ENCODE data around the gene S100A13. TPM values are rescaled to one million over a fixed set of nuclear protein-coding genes. Genes with fewer than 3 reads are reported as not detected.
"Not testable (repeated sequence)": the region's sequence is repeated elsewhere in the genome, so short reads cannot be mapped to it uniquely, and the experiment has no call there.

S100A13 gene
- polyA plus RNA-seq, 4 donors = 50.1 to 132 (median 83.1) TPM

GRCh38 chr1:153643100-153643499, 15.8 kb upstream of the S100A13 start:
- WGBS, 3 donors = 90 to 94% (median 92%) methylated on average over 11 of the region's 11 CpGs
- peaks cover 18 to 60% (median 26%) of the 10 kb centered on the region in 3 donors for H3K36me3 ChIP-seq (ENCODE audit: control insufficient read depth in 3 of 3, insufficient read depth in 2 of 3, low read depth in 1 of 3, low read length in 3 of 3)
- no peak overlapping the region for H3K27ac ChIP-seq (ENCODE audit: low read depth in 1 of 3, low read length in 2 of 3)
- no peak for DNase-seq
- no peaks in the 10 kb centered on the region for H3K27me3 ChIP-seq (ENCODE audit: control insufficient read depth in 3 of 3, insufficient read depth in 3 of 3, low read length in 3 of 3)
- H3K4me1 ChIP-seq (ENCODE audit: control insufficient read depth in 3 of 3, insufficient read depth in 2 of 3, low read depth in 1 of 3, low read length in 2 of 3) = peaks cover 0 to 10% (median 0%) of the 10 kb centered on the region in 3 donors
- no peak for FAIRE-seq
- H3K4me3 ChIP-seq (ENCODE audit: low read depth in 1 of 3, low read length in 3 of 3) = no peak overlapping the region
- H3K9me3 ChIP-seq (ENCODE audit: control insufficient read depth in 2 of 2, insufficient read depth in 1 of 2, low read depth in 1 of 2, low read length in 1 of 2) = no peaks in the 10 kb centered on the region

- H3K9me3 ChIP-seq (ENCODE audit: control insufficient read depth in 2 of 2, insufficient read depth in 1 of 2, low read depth in 1 of 2, low read length in 1 of 2) = no peaks in the 10 kb centered on the region
- H3K4me1 ChIP-seq (ENCODE audit: control insufficient read depth in 3 of 3, insufficient read depth in 2 of 3, low read depth in 1 of 3, low read length in 2 of 3) = peaks cover 0 to 16% (median 0%) of the 10 kb centered on the region in 3 donors
- H3K27ac ChIP-seq (ENCODE audit: low read depth in 1 of 3, low read length in 2 of 3) = no peak overlapping the region
- H3K36me3 ChIP-seq (ENCODE audit: control insufficient read depth in 3 of 3, insufficient read depth in 2 of 3, low read depth in 1 of 3, low read length in 3 of 3) = peaks cover 20 to 58% (median 26%) of the 10 kb centered on the region in 3 donors
- DNase-seq (no peak), FAIRE-seq (no peak)
- 86 to 91% (median 88%) methylated on average over 11 of the region's 11 CpGs for WGBS, 3 donors
- H3K27me3 ChIP-seq (ENCODE audit: control insufficient read depth in 3 of 3, insufficient read depth in 3 of 3, low read length in 3 of 3) = no peaks in the 10 kb centered on the region
- no peak overlapping the region for H3K4me3 ChIP-seq (ENCODE audit: low read depth in 1 of 3, low read length in 3 of 3)
Measured at GRCh38 chr1:153642161-153642560, 14.9 kb upstream of the S100A13 start.

GRCh38 chr1:153640861-153641260, 13.6 kb upstream of the S100A13 start:
- no peaks in the 10 kb centered on the region for H3K9me3 ChIP-seq (ENCODE audit: control insufficient read depth in 2 of 2, insufficient read depth in 1 of 2, low read depth in 1 of 2, low read length in 1 of 2)
- H3K27me3 ChIP-seq (ENCODE audit: control insufficient read depth in 3 of 3, insufficient read depth in 3 of 3, low read length in 3 of 3) = no peaks in the 10 kb centered on the region
- DNase-seq (no peak), FAIRE-seq (no peak)
- H3K27ac ChIP-seq (ENCODE audit: low read depth in 1 of 3, low read length in 2 of 3) = no peak overlapping the region
- H3K4me1 ChIP-seq (ENCODE audit: control insufficient read depth in 3 of 3, insufficient read depth in 2 of 3, low read depth in 1 of 3, low read length in 2 of 3) = peaks cover 2 to 24% (median 3%) of the 10 kb centered on the region in 3 donors
- no peak overlapping the region for H3K4me3 ChIP-seq (ENCODE audit: low read depth in 1 of 3, low read length in 3 of 3)
- peaks cover 20 to 60% (median 35%) of the 10 kb centered on the region in 3 donors for H3K36me3 ChIP-seq (ENCODE audit: control insufficient read depth in 3 of 3, insufficient read depth in 2 of 3, low read depth in 1 of 3, low read length in 3 of 3)
- 77 to 78% (median 78%) methylated on average over 6 of the region's 6 CpGs for WGBS, 3 donors

- H3K27me3 ChIP-seq (ENCODE audit: control insufficient read depth in 3 of 3, insufficient read depth in 3 of 3, low read length in 3 of 3); FAIRE-seq; H3K4me3 ChIP-seq (ENCODE audit: low read depth in 1 of 3, low read length in 3 of 3); DNase-seq; H3K27ac ChIP-seq (ENCODE audit: low read depth in 1 of 3, low read length in 2 of 3); H3K9me3 ChIP-seq (ENCODE audit: control insufficient read depth in 2 of 2, insufficient read depth in 1 of 2, low read depth in 1 of 2, low read length in 1 of 2): not testable (repeated sequence)
- Histone ChIP-seq H3K36me3 (ENCODE audit: control insufficient read depth in 3 of 3, insufficient read depth in 2 of 3, low read depth in 1 of 3, low read length in 3 of 3) (peaks cover 20 to 65% (median 29%) of the 10 kb centered on the region in 3 donors), H3K4me1 (ENCODE audit: control insufficient read depth in 3 of 3, insufficient read depth in 2 of 3, low read depth in 1 of 3, low read length in 2 of 3) (peaks cover 3 to 27% (median 4%) of the 10 kb centered on the region in 3 donors)
- WGBS, 3 donors = 97 to 98% (median 98%) methylated on average over 5 of the region's 5 CpGs
Measured at GRCh38 chr1:153640213-153640612, 12.9 kb upstream of the S100A13 start.

- Histone ChIP-seq H3K27ac (ENCODE audit: low read depth in 1 of 3, low read length in 2 of 3) (no peak overlapping the region), H3K27me3 (ENCODE audit: control insufficient read depth in 3 of 3, insufficient read depth in 3 of 3, low read length in 3 of 3) (no peaks in the 10 kb centered on the region), H3K4me1 (ENCODE audit: control insufficient read depth in 3 of 3, insufficient read depth in 2 of 3, low read depth in 1 of 3, low read length in 2 of 3) (peaks cover 3 to 27% (median 4%) of the 10 kb centered on the region in 3 donors), H3K4me3 (ENCODE audit: low read depth in 1 of 3, low read length in 3 of 3) (no peak overlapping the region), H3K9me3 (ENCODE audit: control insufficient read depth in 2 of 2, insufficient read depth in 1 of 2, low read depth in 1 of 2, low read length in 1 of 2) (no peaks in the 10 kb centered on the region), H3K36me3 (ENCODE audit: control insufficient read depth in 3 of 3, insufficient read depth in 2 of 3, low read depth in 1 of 3, low read length in 3 of 3) (peaks cover 15 to 60% (median 26%) of the 10 kb centered on the region in 3 donors)
- no peak for FAIRE-seq
- 85 to 94% (median 92%) methylated on average over 3 of the region's 3 CpGs for WGBS, 3 donors
- DNase-seq = no peak
Measured at GRCh38 chr1:153639280-153639679, 12.0 kb upstream of the S100A13 start.

- WGBS, 3 donors = 52 to 73% (median 66%) methylated on average over 6 of the region's 6 CpGs
- H3K4me1 ChIP-seq (ENCODE audit: control insufficient read depth in 3 of 3, insufficient read depth in 2 of 3, low read depth in 1 of 3, low read length in 2 of 3) = peaks cover 3 to 24% (median 5%) of the 10 kb centered on the region in 3 donors
- H3K4me3 ChIP-seq (ENCODE audit: low read depth in 1 of 3, low read length in 3 of 3) = no peak overlapping the region
- DNase-seq (no peak), FAIRE-seq (no peak)
- no peaks in the 10 kb centered on the region for H3K9me3 ChIP-seq (ENCODE audit: control insufficient read depth in 2 of 2, insufficient read depth in 1 of 2, low read depth in 1 of 2, low read length in 1 of 2)
- peaks cover 10 to 58% (median 26%) of the 10 kb centered on the region in 3 donors for H3K36me3 ChIP-seq (ENCODE audit: control insufficient read depth in 3 of 3, insufficient read depth in 2 of 3, low read depth in 1 of 3, low read length in 3 of 3)
- H3K27ac ChIP-seq (ENCODE audit: low read depth in 1 of 3, low read length in 2 of 3) = no peak overlapping the region
- no peaks in the 10 kb centered on the region for H3K27me3 ChIP-seq (ENCODE audit: control insufficient read depth in 3 of 3, insufficient read depth in 3 of 3, low read length in 3 of 3)
Measured at GRCh38 chr1:153638261-153638660, 11.0 kb upstream of the S100A13 start.

GRCh38 chr1:153636312-153636711, 9.0 kb upstream of the S100A13 start:
- FAIRE-seq = no peak
- Histone ChIP-seq H3K27ac (ENCODE audit: low read depth in 1 of 3, low read length in 2 of 3) (no peak overlapping the region), H3K36me3 (ENCODE audit: control insufficient read depth in 3 of 3, insufficient read depth in 2 of 3, low read depth in 1 of 3, low read length in 3 of 3) (peaks cover 10 to 49% (median 16%) of the 10 kb centered on the region in 3 donors), H3K4me3 (ENCODE audit: low read depth in 1 of 3, low read length in 3 of 3) (no peak overlapping the region), H3K4me1 (ENCODE audit: control insufficient read depth in 3 of 3, insufficient read depth in 2 of 3, low read depth in 1 of 3, low read length in 2 of 3) (peaks cover 6 to 40% (median 7%) of the 10 kb centered on the region in 3 donors), H3K9me3 (ENCODE audit: control insufficient read depth in 2 of 2, insufficient read depth in 1 of 2, low read depth in 1 of 2, low read length in 1 of 2) (no peaks in the 10 kb centered on the region), H3K27me3 (ENCODE audit: control insufficient read depth in 3 of 3, insufficient read depth in 3 of 3, low read length in 3 of 3) (no peaks in the 10 kb centered on the region)
- no peak for DNase-seq
- 94 to 97% (median 95%) methylated on average over 9 of the region's 9 CpGs for WGBS, 3 donors

GRCh38 chr1:153635872-153636271, 8.6 kb upstream of the S100A13 start:
- H3K4me1 ChIP-seq (ENCODE audit: control insufficient read depth in 3 of 3, insufficient read depth in 2 of 3, low read depth in 1 of 3, low read length in 2 of 3) = peaks cover 6 to 43% (median 7%) of the 10 kb centered on the region in 3 donors
- FAIRE-seq (no peak), DNase-seq (no peak)
- no peaks in the 10 kb centered on the region for H3K27me3 ChIP-seq (ENCODE audit: control insufficient read depth in 3 of 3, insufficient read depth in 3 of 3, low read length in 3 of 3)
- H3K9me3 ChIP-seq (ENCODE audit: control insufficient read depth in 2 of 2, insufficient read depth in 1 of 2, low read depth in 1 of 2, low read length in 1 of 2) = no peaks in the 10 kb centered on the region
- 80 to 86% (median 86%) methylated on average over 7 of the region's 7 CpGs for WGBS, 3 donors
- H3K4me3 ChIP-seq (ENCODE audit: low read depth in 1 of 3, low read length in 3 of 3) = no peak overlapping the region
- no peak overlapping the region for H3K27ac ChIP-seq (ENCODE audit: low read depth in 1 of 3, low read length in 2 of 3)
- H3K36me3 ChIP-seq (ENCODE audit: control insufficient read depth in 3 of 3, insufficient read depth in 2 of 3, low read depth in 1 of 3, low read length in 3 of 3) = peaks cover 10 to 49% (median 13%) of the 10 kb centered on the region in 3 donors
